ENCODE results near the gene XPR1.

Gene XPR1

DNA sequence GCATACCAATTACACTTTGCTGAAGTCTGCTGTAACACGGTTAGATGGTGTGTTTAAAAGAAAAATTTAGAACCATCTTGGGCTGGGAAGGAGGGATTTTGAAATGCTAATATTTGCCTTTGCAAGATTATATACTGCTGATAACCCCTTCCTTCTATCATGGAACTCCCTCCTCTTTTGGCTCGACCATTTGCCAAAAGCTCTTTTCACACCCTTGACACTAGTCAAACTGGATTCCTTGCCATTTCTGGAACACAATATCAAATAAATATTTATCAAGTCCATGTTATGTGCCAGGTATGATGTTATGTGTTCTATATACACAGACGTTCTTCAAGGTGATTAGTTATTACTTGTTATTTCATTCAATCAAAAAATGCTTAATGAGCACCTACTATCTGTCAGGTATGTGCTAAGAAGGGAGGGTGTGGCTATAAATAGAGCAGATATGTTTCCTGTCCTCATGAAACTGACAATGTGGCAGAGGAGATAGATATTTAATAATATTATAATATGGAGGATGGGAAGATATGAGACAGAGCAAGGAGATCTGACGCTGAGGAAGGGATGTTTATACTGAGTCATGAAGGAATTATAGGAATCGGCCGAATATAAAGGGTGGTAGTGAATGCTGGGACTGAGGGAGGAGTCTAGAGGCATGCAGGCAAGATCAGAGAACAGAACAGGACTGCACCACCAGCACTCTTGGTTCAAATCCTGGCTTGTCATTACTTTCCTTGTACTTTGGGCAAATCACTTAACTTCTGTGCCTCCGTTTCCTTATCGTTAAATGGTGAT is 16.1 kb upstream of the XPR1 start:
- DNase-seq, result no peak

DNA sequence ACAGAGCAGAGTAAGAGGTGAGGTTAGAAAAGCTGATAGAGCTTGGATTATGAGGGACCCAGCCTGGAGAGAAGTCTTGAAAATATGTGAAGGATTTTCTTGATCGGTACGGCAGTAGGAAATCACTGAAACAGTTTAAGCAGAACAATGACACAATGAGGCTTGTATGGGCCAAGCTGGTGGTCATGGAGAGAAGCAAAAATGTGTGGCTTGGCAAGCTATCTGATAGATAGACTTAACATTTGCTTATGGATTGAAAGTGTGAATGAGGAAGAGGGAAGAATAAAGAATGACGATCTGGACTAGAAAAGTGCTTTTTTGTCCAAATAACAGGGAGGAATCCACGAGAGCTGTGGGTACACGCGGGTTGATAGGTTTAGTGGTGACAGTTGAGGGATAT is 15.4 kb upstream of the XPR1 start:
- no peak for DNase-seq

DNA sequence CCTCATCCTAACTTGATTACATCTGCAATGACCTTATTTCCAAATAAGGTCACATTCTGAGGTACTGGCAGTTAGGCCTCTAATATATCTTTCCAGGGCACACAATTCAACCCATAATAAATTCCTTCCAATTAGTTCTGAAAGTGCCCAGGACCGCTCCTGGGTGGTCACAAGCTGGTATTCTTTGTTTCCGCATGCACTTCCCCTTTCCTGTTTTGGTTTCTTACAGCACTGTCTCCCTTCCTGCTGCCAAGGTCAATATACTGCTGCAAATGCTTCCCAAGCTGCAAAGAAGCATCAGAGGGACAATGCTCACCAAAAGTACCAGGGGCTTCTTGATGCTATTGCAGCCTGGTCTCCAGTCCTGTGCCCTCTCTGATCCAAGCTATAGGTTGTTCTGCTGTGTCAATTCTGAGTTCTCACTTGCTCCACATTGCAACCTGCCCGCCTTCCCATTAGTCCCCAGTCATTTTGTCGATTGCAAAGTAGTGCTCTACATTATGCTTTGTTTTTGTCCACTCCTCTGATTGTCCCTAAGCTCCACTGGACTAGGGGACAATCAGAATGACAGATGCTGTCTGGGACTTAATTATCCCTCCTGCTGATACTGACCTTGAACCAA is 13.9 kb upstream of the XPR1 start:
- DNase-seq, result no peak

DNA sequence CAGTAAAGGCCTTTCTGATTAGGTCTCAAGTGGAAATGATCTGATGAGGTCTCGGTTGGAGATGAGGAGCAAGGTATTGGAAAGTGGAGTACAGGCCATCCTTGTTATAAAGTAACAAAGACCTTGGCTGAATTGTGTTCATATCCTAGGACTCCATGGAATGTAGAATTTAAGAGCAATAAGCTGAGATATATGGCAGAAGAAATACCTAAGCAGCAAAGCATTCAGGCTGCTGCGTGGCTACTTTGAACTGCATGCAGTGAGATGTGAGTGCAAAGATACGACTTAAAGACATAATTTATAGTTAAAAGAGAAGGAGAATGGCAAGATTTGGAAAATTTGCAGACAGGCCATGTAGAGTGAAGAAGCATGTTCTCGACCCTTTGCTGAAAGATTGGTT is 11.2 kb upstream of the XPR1 start:
- no peak for DNase-seq

GRCh38 chr1:180622658-180623508 is 8.9 kb upstream of the XPR1 start:
- DNase-seq, result no peak

- no peak for DNase-seq
These were observed 8.1 kb upstream of the XPR1 start for GRCh38 chr1:180623579-180624347.

GRCh38 chr1:180626711-180627110 is 5.1 kb upstream of the XPR1 start:
- DNase-seq, result no peak

- no peak for DNase-seq
These were observed 4.4 kb upstream of the XPR1 start for GRCh38 chr1:180627411-180627810.

DNA sequence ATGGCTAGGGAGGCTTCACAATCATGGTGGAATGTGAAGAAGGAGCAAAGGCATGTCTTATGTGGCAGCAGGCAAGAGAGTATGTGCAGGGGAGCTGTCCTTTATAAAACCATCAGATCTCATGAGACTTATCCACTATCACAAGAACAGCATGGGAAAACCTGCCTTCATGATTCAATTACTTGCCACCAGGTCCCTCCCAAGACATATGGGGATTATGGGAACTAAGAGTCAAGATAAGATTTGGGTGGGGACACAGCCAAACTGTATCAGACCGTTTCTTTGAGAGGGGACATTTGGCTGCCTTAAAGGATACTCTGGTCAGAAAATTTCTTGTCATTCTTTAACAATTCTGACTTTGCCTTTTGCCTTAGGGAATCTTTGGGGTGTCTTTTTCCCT is 3.2 kb upstream of the XPR1 start:
- DNase-seq, result no peak

DNA sequence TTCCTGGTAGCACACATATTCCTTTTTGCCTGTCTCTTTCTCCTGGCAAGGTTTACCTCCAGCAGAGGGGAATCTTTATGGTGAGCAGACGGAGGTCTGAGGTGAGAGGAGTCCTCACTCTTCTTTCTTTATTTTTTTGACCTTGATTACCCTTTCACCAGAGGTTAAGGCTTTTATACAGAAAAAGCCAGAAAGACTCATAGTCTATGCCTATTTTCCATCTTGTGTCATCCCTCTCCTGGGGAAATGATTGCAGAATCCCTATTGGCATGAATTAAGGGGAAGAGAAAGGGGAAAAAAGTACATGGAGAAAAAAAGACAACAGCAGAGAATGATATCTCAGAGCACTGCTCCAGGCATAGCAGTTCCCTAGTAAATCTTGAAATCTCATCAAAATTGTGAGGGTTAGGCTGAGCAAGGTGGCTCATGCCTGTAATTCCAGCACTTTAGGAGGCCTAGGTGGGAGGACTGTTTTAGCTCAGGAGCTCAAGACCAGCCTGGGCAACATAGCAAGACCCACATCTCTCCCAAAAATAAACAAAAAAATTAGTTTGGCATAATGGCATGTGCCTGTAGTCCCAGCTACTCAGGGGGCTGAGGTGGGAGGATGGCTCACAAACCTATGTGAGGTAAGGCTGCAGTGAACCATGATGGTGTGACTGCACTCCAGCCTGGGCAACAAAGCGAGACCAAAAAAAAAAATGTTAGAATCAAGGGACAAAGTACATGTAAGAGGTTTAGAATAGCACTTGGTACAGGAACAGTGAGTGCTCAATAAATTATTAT is 1.2 kb upstream of the XPR1 start:
- no peak for DNase-seq

DNA sequence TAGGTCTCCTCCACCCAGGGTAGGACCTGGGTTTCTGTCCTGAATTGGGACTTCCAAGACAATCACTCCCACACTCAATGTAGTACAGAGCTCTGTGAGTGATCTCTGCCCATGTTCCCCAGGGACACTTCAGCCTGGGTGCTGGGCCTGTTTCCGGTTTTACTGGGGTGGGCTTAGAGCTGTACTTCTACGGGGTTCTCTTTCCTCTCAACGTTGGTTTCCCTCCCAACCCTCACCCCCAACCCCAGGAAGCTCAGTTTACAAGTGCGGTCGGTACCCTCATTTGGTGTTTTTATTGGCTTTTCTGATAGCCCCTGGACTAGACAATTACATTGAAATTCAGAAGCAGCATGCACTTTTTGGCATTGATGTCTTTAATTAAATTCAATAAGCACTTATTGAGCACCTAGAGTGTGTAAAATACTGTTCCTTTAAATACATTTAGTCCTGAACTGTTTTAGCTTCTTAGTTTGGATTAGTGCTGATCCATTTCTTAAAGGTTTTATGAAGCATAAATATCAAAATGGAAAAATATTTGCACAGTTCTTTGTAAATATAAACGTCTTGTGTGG is 542 bp upstream of the XPR1 start:
- no peak for DNase-seq

GRCh38 chr1:180632326-180633056 is 669 bp downstream of the XPR1 start:
- peak; percentile 73 for DNase-seq

- DNase-seq, result no peak
These were observed 1.5 kb downstream of the XPR1 start for GRCh38 chr1:180633057-180634056.

- no peak for DNase-seq
These were observed 4.3 kb downstream of the XPR1 start for GRCh38 chr1:180636138-180636537.

- no peak for DNase-seq
These were observed 8.0 kb downstream of the XPR1 start for GRCh38 chr1:180639871-180640270.

- DNase-seq, result no peak
These were observed 8.7 kb downstream of the XPR1 start for GRCh38 chr1:180640531-180640949.

- no peak for DNase-seq
These were observed 9.8 kb downstream of the XPR1 start for GRCh38 chr1:180641662-180642061.

DNA sequence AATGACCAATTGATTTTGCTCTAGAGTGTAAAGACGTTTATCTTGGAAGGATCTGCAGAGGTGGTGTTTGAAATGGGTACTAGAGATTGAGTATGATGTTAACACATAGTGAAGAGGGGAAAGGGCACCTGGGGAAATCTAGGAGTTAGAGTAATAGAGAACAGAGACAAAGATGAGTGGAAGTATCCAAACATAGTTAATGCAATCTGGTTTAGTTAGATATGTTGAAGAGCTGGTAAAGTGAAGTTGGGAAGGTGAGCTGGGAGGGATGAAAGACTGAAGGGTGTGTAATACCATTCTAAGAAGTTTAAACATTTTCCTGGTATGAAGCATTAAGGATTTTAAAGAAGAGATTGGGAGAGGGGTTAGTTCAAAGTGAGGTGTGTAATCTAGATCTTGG is 11.0 kb downstream of the XPR1 start:
- no peak for DNase-seq

DNA sequence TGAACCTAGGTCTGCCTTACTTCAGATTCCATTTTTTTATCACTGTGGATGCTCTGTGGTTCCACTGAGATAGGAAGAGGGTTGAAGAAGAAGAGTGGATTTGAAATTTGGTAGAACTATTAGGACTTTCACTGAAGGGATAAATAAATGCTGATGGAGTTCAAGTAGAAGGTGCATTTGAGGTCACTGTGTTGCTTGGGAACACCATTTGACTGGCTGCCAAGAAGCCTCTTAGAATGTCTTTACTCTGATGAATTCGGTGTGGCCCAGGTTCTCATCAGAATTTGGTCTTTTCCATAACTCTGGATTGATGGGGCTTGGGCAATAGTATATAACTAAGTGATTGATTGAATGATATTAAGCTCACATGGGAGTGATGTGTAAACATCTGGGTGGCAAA is 11.9 kb downstream of the XPR1 start:
- DNase-seq, result no peak
